Lower lobe of right lung (tissue), 2 donors: ENCODE data around the gene TATDN3. TPM values are rescaled to one million over a fixed set of nuclear protein-coding genes. Genes with fewer than 3 reads are reported as not detected.

Source experiments
- ATAC-seq, 2 donors: fragments of 200-7000 bp; cut with Tn5 transposase; one replicate each; pipeline ENCODE4 v1.9.1; 2020 to 2022; ENCODE audit warnings: mild to moderate bottlenecking in 2 of 2, moderate library complexity in 2 of 2
- DNase-seq: peaks from one replicate; pipeline ENCODE4 v3.0.0-alpha.2; 2020
- H3K27ac ChIP-seq: fragments of 200-600 bp; one replicate; pipeline ENCODE4 v1.8.0; 2022
- H3K27me3 ChIP-seq: fragments of 200-600 bp; one replicate; pipeline ENCODE4 v1.8.0; 2022; ENCODE audit warnings: low read depth
- H3K36me3 ChIP-seq: fragments of 200-600 bp; one replicate; pipeline ENCODE4 v1.8.0; 2022; ENCODE audit warnings: mild to moderate bottlenecking
- H3K4me1 ChIP-seq: fragments of 200-600 bp; one replicate; pipeline ENCODE4 v1.8.0; 2022
- H3K4me3 ChIP-seq: fragments of 200-600 bp; one replicate; pipeline ENCODE4 v1.8.0; 2022; ENCODE audit warnings: mild to moderate bottlenecking
- H3K9me3 ChIP-seq: fragments of 200-600 bp; one replicate; pipeline ENCODE4 v1.8.0; 2022
- CTCF ChIP-seq: fragments of 200-600 bp; IDR thresholded peaks from one replicate; pipeline ENCODE4 v1.8.0; 2022; ENCODE audit warnings: antibody characterized with exemption, mild to moderate bottlenecking
- intact Hi-C: fragments of 100-400 bp; cut with DNase I; formaldehyde crosslinking; loops from one replicate; pipeline ENCODE4 v1.11.0; 2022
- total RNA-seq: library from RNA; stranded (reverse); fragmentation: NEBNext Ultra II Directional; extraction: Animal tissue kit (Norgen Biotek cat#: 25700); gene quantifications from one replicate; pipeline ENCODE4 v1.2.1, GENCODE V29; 2021
- donor health status: DM: no; HTN: yes; CAD: no; lungs with severe emphysema.

TATDN3 gene
- total RNA-seq, 1 donor from 2014 or later = 12.3 TPM

- Histone ChIP-seq H3K4me1 (peaks cover 12% of the 10 kb centered on the region), H3K36me3 (no peaks in the 10 kb centered on the region), H3K27me3 (no peaks in the 10 kb centered on the region), H3K4me3 (no peak overlapping the region), H3K9me3 (peaks cover 13% of the 10 kb centered on the region), H3K27ac (no peak overlapping the region)
- no peak for DNase-seq
- TF ChIP-seq CTCF = no peak
- no peak for ATAC-seq
- intact Hi-C loops = no loop called here
These were observed 31.3 kb downstream of the TATDN3 start for GRCh38 chr1:212822956-212823355.

- Histone ChIP-seq H3K9me3 (peaks cover 13% of the 10 kb centered on the region), H3K36me3 (no peaks in the 10 kb centered on the region), H3K27me3 (no peaks in the 10 kb centered on the region), H3K4me3 (no peak overlapping the region), H3K4me1 (peaks cover 11% of the 10 kb centered on the region), H3K27ac (no peak overlapping the region)
- no peak for DNase-seq
- intact Hi-C loops = no loop called here
- TF ChIP-seq CTCF = no peak
- ATAC-seq = no peak
These were observed 32.5 kb downstream of the TATDN3 start for GRCh38 chr1:212824201-212824600.

GRCh38 chr1:212825798-212826452 lies 34.2 kb downstream of the TATDN3 start:
- Histone ChIP-seq H3K4me3 (no peak overlapping the region), H3K4me1 (no peaks in the 10 kb centered on the region), H3K9me3 (peaks cover 13% of the 10 kb centered on the region), H3K27ac (no peak overlapping the region), H3K27me3 (no peaks in the 10 kb centered on the region), H3K36me3 (no peaks in the 10 kb centered on the region)
- intact Hi-C loops = no loop called here
- no peak for TF ChIP-seq CTCF
- DNase-seq (no peak), ATAC-seq (no peak)

- intact Hi-C loops = no loop called here
- no peak for TF ChIP-seq CTCF
- H3K36me3 ChIP-seq = no peaks in the 10 kb centered on the region
- ATAC-seq (no peak), DNase-seq (no peak)
- no peaks in the 10 kb centered on the region for H3K4me1 ChIP-seq
- no peak overlapping the region for H3K27ac ChIP-seq
- no peaks in the 10 kb centered on the region for H3K27me3 ChIP-seq
- H3K9me3 ChIP-seq = peaks cover 13% of the 10 kb centered on the region
- H3K4me3 ChIP-seq = no peak overlapping the region
These were observed 35.6 kb downstream of the TATDN3 start for GRCh38 chr1:212827171-212827776.

- intact Hi-C loops = no loop called here
- ATAC-seq = no peak
- no peaks in the 10 kb centered on the region for H3K4me1 ChIP-seq
These were observed 36.2 kb downstream of the TATDN3 start for GRCh38 chr1:212827831-212828278.

More at GRCh38 chr1:212827831-212828278, 36.2 kb downstream of the TATDN3 start:
- no peak for DNase-seq
- Histone ChIP-seq H3K4me3 (no peak overlapping the region), H3K27ac (no peak overlapping the region), H3K9me3 (peaks cover 13% of the 10 kb centered on the region), H3K36me3 (no peaks in the 10 kb centered on the region), H3K27me3 (no peaks in the 10 kb centered on the region)
- TF ChIP-seq CTCF = no peak
